Spleen (tissue), 11 donors: Measurements from ENCODE around the gene RBM18. TPM values are rescaled to one million over a fixed set of nuclear protein-coding genes. Genes with fewer than 3 reads are reported as not detected.
A peak's percentile ranks its signal among the peaks of the same experiment; 100 is the strongest.

Source experiments
- DNase-seq: peaks from one replicate; pipeline ENCODE4 v3.0.0-alpha.2; 2020
- H3K27ac ChIP-seq, 8 donors: fragments of 200-600 bp; sonication (generic) in 7 of 8; 1 replicate in 4 of 8; 2 replicates in 4 of 8; pipeline versions ENCODE4 v1.5.0 to v1.8.0; 2016 to 2021; ENCODE audit warnings: inconsistent platforms in 4 of 8, mild to moderate bottlenecking in 4 of 8, moderate library complexity in 1 of 8
- H3K27me3 ChIP-seq, 7 donors: fragments of 200-600 bp; sonication (generic) in 6 of 7; replicated peaks in 1 of 7; 1 replicate in 4 of 7; 2 replicates in 3 of 7; pipeline versions ENCODE4 v1.5.0 to v1.8.0; 2016 to 2021; ENCODE audit warnings: inconsistent platforms in 3 of 7, mild to moderate bottlenecking in 1 of 7
- H3K36me3 ChIP-seq, 6 donors: fragments of 200-600 bp; sonication (generic) in 5 of 6; 1 replicate in 4 of 6; 2 replicates in 2 of 6; pipeline versions ENCODE4 v1.5.0 to v1.8.0; 2016 to 2021; ENCODE audit warnings: inconsistent platforms in 2 of 6
- H3K4me1 ChIP-seq, 6 donors: fragments of 200-600 bp; sonication (generic) in 5 of 6; 1 replicate in 3 of 6; 2 replicates in 3 of 6; pipeline versions ENCODE4 v1.5.0 to v1.8.0; 2016 to 2021; ENCODE audit warnings: inconsistent platforms in 3 of 6
- H3K4me3 ChIP-seq, 8 donors: fragments of 200-600 bp; sonication (generic) in 7 of 8; 1 replicate in 4 of 8; 2 replicates in 4 of 8; pipeline versions ENCODE4 v1.5.0 to v1.8.0; 2016 to 2021; ENCODE audit warnings: inconsistent platforms in 4 of 8, mild to moderate bottlenecking in 4 of 8, moderate library complexity in 2 of 8
- H3K9me3 ChIP-seq, 8 donors: fragments of 200-600 bp; sonication (generic) in 7 of 8; 1 replicate in 4 of 8; 2 replicates in 4 of 8; pipeline versions ENCODE4 v1.5.0 to v1.8.0; 2016 to 2021; ENCODE audit warnings: inconsistent platforms in 4 of 8
- POLR2A ChIP-seq, 3 donors: fragments of 450-650 bp; IDR thresholded peaks; one replicate each; pipeline ENCODE4 v1.5.1; 2017; ENCODE audit warnings: antibody characterized with exemption in 3 of 3, mild to moderate bottlenecking in 1 of 3
- POLR2AphosphoS5 ChIP-seq, 3 donors: sonication (generic); formaldehyde crosslinking; IDR thresholded peaks; one replicate each; pipeline ENCODE4 v1.5.1; 2017; ENCODE audit warnings: antibody characterized with exemption in 3 of 3
- WGBS, 5 donors: extraction: QIAGEN DNeasy Blood & Tissue Kit in 3 of 5; methylation state at CpG; one replicate each; pipeline versions ENCODE4 v1.1.5 to v1.1.7; 2013 to 2018; 5-methylcytosine and 5-hydroxymethylcytosine counted together
- intact Hi-C: fragments of 100-400 bp; cut with DNase I; formaldehyde crosslinking; loops from one replicate; pipeline ENCODE4 v1.15.0; 2023; ENCODE audit warnings: low total_unique reads
- polyA plus RNA-seq, 3 donors: library from polyadenylated mRNA; stranded (reverse); fragments of 200-250 nt; gene quantifications; one replicate each; pipeline ENCODE4 v1.2.1, GENCODE V29; 2013
- total RNA-seq, 7 donors: library from RNA; depleted of rRNA in 3 of 7; stranded (reverse); fragments of >200 nt in 3 of 7; fragmentation: NEBNext Ultra II Directional in 4 of 7; extraction: Animal tissue kit (Norgen Biotek cat#: 25700) in 4 of 7; gene quantifications; one replicate each; pipeline versions ENCODE4 v1.1.0 to v1.2.1, GENCODE V29; 2016 to 2021
- TF ChIP-seq, protein P1 (sequence below), 11 experiments: fragments of 200-600 bp in 7 of 11; fragments of 450-650 bp in 4 of 11; sonication (generic) in 4 of 11; IDR thresholded peaks in 8 of 11; conservative IDR thresholded peaks in 3 of 11; 1 replicate in 7 of 11; 2 replicates in 4 of 11; pipeline versions ENCODE4 v1.4.0 to v1.8.0; 2016 to 2021; ENCODE audit warnings: antibody characterized with exemption in 11 of 11, inconsistent platforms in 4 of 11, mild to moderate bottlenecking in 1 of 11
- donor health status: healthy with polysubstance abuse.
- donor health status: DM: no; HTN: no; CAD: no; lungs with moderate emphysema.
- donor health status: DM: no; HTN: no; CAD: no.
- donor health status: Bipolar disorder and iron deficiency.
- donor health status: healthy.
- donor health status: DM: no; HTN: no; CAD: no.
- donor health status: DM: yes; HTN: yes; CAD: no.

The RBM18 gene
- total and polyA plus RNA-seq, 10 donors = 4.2 to 21.5 (median 11.2) TPM

DNA sequence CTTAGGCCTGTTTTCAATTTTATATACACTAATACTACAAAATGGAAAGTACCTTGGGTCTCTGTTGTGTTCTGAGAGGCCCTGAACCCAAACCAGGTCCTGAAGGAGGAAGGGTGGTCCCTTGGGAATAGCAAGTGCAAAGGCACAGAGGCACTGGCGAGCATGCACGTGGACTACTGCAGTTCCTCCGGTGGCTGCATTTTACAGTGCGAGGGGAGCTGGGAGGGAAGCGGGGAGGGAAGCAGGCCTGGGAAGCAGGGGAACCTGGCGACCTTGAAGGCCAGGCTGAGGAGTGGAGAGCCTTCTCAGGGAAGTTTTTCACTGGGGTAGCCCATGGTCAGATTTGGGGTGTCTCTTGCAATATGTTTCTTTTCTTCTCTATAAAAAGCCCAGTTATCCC, 71.0 kb downstream of the RBM18 start:
- Histone ChIP-seq H3K4me1 (no peaks in the 10 kb centered on the region), H3K9me3 (no peaks in the 10 kb centered on the region), H3K27ac (no peak overlapping the region), H3K4me3 (no peak overlapping the region), H3K36me3 (no peaks in the 10 kb centered on the region), H3K27me3 (peaks cover 0 to 13% (median 0%) of the 10 kb centered on the region in 7 donors)
- TF ChIP-seq, protein P1, sequence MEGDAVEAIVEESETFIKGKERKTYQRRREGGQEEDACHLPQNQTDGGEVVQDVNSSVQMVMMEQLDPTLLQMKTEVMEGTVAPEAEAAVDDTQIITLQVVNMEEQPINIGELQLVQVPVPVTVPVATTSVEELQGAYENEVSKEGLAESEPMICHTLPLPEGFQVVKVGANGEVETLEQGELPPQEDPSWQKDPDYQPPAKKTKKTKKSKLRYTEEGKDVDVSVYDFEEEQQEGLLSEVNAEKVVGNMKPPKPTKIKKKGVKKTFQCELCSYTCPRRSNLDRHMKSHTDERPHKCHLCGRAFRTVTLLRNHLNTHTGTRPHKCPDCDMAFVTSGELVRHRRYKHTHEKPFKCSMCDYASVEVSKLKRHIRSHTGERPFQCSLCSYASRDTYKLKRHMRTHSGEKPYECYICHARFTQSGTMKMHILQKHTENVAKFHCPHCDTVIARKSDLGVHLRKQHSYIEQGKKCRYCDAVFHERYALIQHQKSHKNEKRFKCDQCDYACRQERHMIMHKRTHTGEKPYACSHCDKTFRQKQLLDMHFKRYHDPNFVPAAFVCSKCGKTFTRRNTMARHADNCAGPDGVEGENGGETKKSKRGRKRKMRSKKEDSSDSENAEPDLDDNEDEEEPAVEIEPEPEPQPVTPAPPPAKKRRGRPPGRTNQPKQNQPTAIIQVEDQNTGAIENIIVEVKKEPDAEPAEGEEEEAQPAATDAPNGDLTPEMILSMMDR (IDR thresholded peaks at IDR 0.05 in 8 of 11, conservative IDR thresholded peaks at IDR 0.05 in 3 of 11) = no peak
- TF ChIP-seq POLR2A (IDR thresholded peaks at IDR 0.05) (no peak), POLR2AphosphoS5 (IDR thresholded peaks at IDR 0.05) (no peak)
- 74 to 94% (median 84%) methylated on average over 6 of the region's 6 CpGs for WGBS, 5 donors
- peak; percentile 33 for DNase-seq
- intact Hi-C loops = no loop called here

DNA sequence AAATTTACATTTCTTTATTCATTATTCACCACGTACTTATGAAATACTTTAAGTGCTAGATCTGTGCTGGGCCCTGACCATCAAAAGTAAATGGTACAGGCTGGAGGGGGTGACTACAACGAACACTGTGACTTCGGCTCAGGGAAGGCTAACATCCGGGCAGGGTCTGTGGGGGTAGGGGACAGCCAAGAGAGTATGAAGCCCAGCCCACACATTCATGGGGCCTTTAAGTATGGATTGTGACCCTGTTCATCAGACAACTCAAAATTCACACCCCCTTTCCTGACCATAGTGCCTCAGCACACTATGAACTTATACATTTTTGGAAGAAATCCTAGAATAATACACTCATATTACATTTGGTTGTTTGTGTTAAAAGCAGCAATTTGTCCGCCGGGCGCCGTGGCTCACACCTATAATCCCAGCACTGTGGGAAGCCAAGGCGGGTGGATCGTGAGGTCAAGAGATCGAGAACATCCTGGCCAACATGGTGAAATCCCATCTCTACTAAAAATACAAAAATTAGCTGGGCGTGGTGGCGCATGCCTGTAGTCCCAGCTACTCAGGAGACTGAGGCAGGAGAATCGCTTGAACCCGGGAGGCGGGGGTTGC, 71.6 kb downstream of the RBM18 start:
- intact Hi-C loops = no loop called here
- WGBS, 5 donors = 86 to 91% (median 89%) methylated on average over 16 of the region's 16 CpGs
- Histone ChIP-seq H3K36me3 (no peaks in the 10 kb centered on the region), H3K4me1 (no peaks in the 10 kb centered on the region), H3K4me3 (no peak overlapping the region), H3K9me3 (no peaks in the 10 kb centered on the region), H3K27ac (no peak overlapping the region), H3K27me3 (peaks cover 0 to 10% (median 0%) of the 10 kb centered on the region in 7 donors)
- TF ChIP-seq, protein P1 (IDR thresholded peaks at IDR 0.05 in 8 of 11, conservative IDR thresholded peaks at IDR 0.05 in 3 of 11) = no peak
- no peak for TF ChIP-seq POLR2AphosphoS5 (IDR thresholded peaks at IDR 0.05)
- no peak for TF ChIP-seq POLR2A (IDR thresholded peaks at IDR 0.05)
- DNase-seq = peak; percentile 4

GRCh38 chr9:122192261-122192875, 72.3 kb downstream of the RBM18 start:
- Histone ChIP-seq H3K4me1 (no peaks in the 10 kb centered on the region), H3K36me3 (no peaks in the 10 kb centered on the region), H3K4me3 (no peak overlapping the region), H3K27me3 (peaks cover 0 to 3% (median 0%) of the 10 kb centered on the region in 7 donors), H3K27ac (no peak overlapping the region), H3K9me3 (no peaks in the 10 kb centered on the region)
- peak; percentile 55 for DNase-seq
- 82 to 87% (median 85%) methylated on average over 5 of the region's 5 CpGs for whole genome bisulfite sequencing, 5 donors
- intact Hi-C loops = no loop called here
- TF ChIP-seq, protein P1 (IDR thresholded peaks at IDR 0.05 in 8 of 11, conservative IDR thresholded peaks at IDR 0.05 in 3 of 11) = no peak
- TF ChIP-seq POLR2A (IDR thresholded peaks at IDR 0.05) (no peak), POLR2AphosphoS5 (IDR thresholded peaks at IDR 0.05) (no peak)

DNA sequence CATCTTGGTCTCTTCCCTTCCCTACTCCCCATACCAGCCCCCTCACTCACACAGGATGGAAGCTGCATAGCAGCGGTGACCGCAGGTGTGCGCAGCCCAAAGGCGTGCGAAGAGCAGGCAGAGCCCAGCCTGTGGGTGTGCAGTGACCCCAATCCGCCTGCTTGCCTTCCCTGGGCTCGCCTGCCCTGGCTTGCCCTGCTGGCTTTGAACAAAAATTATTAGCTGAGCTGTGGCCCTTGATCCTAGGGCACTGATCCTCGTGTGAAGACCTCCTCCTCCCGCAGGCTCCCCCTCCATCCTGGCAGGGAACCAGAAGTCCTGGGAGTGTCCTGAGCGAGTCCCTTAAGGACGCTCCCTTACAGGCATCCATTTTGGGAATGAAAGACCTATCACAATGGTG, 73.1 kb downstream of the RBM18 start:
- WGBS, 5 donors = 70 to 88% (median 82%) methylated on average over 11 of the region's 11 CpGs
- intact Hi-C loops = no loop called here
- H3K9me3 ChIP-seq = no peaks in the 10 kb centered on the region
- TF ChIP-seq POLR2A (IDR thresholded peaks at IDR 0.05) = no peak
- no peak for TF ChIP-seq POLR2AphosphoS5 (IDR thresholded peaks at IDR 0.05)
- TF ChIP-seq, protein P1 (IDR thresholded peaks at IDR 0.05 in 8 of 11, conservative IDR thresholded peaks at IDR 0.05 in 3 of 11) = no peak
- H3K4me1 ChIP-seq = no peaks in the 10 kb centered on the region
- DNase-seq = peak; percentile 32
- H3K27ac ChIP-seq = no peak overlapping the region
- H3K36me3 ChIP-seq = no peaks in the 10 kb centered on the region
- no peak overlapping the region for H3K4me3 ChIP-seq
- no peaks in the 10 kb centered on the region for H3K27me3 ChIP-seq
